ENCODE measurements around the gene DISP2.

DNA sequence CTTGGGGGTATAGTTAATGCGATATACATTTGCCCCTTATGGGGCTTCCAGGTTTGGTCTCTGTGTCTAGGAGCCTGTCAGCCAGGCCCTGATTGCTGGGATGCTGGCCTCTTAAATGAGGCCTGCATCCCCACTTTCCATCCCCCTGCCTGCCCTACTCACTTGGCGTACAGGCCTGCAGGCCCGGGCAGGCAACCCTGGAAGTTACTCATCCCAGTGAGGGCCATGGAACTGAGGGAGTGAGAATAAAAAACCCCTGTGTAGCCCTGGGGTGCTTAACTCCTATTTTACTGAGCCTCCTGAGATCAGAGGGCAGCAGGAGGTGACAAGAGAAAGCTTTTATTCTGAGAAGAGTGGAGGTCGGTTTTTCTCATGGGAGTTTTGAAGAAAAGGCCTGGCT, 2.0 kb downstream of the DISP2 start:
- TF ChIP-seq, protein P1, sequence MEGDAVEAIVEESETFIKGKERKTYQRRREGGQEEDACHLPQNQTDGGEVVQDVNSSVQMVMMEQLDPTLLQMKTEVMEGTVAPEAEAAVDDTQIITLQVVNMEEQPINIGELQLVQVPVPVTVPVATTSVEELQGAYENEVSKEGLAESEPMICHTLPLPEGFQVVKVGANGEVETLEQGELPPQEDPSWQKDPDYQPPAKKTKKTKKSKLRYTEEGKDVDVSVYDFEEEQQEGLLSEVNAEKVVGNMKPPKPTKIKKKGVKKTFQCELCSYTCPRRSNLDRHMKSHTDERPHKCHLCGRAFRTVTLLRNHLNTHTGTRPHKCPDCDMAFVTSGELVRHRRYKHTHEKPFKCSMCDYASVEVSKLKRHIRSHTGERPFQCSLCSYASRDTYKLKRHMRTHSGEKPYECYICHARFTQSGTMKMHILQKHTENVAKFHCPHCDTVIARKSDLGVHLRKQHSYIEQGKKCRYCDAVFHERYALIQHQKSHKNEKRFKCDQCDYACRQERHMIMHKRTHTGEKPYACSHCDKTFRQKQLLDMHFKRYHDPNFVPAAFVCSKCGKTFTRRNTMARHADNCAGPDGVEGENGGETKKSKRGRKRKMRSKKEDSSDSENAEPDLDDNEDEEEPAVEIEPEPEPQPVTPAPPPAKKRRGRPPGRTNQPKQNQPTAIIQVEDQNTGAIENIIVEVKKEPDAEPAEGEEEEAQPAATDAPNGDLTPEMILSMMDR (IDR thresholded peaks at IDR 0.05): no peak
- TF ChIP-seq POLR2A (IDR thresholded peaks at IDR 0.05): no peak
